Loucy (cell line): ENCODE measurements around the gene VAV3.

Experiments used
- H2AFZ ChIP-seq: fragments of 200-600 bp; sonication (generic); 2 replicates; pipeline ENCODE4 v1.6.0; 2016; ENCODE audit warnings: antibody characterized with exemption, mild to moderate bottlenecking, low read length, moderate library complexity
- H3F3A ChIP-seq: fragments of 200-600 bp; 2 replicates; pipeline ENCODE4 v1.6.0; 2016; ENCODE audit warnings: antibody characterized with exemption, low read depth, mild to moderate bottlenecking
- H3K27me3 ChIP-seq: fragments of 200-600 bp; sonication (generic); 2 replicates; pipeline ENCODE4 v1.6.1; 2014; ENCODE audit warnings: low read length, mild to moderate bottlenecking; ENCODE audit not compliant: insufficient read depth, poor library complexity, severe bottlenecking
- H3K36me3 ChIP-seq: fragments of 200-600 bp; sonication (generic); 2 replicates; pipeline ENCODE4 v1.6.1; 2016; ENCODE audit warnings: low read length; ENCODE audit not compliant: insufficient read depth
- H3K4me1 ChIP-seq: fragments of 200-600 bp; sonication (generic); 2 replicates; pipeline ENCODE4 v1.5.1; 2014; ENCODE audit warnings: low read length, mild to moderate bottlenecking; ENCODE audit not compliant: insufficient read depth, poor library complexity, severe bottlenecking
- H3K4me2 ChIP-seq: fragments of 200-600 bp; sonication (generic); 2 replicates; pipeline ENCODE4 v1.6.0; 2014; ENCODE audit warnings: antibody characterized with exemption, low read length, low read depth, mild to moderate bottlenecking; ENCODE audit not compliant: poor library complexity, severe bottlenecking
- H3K4me3 ChIP-seq: fragments of 200-600 bp; sonication (generic); 2 replicates; pipeline ENCODE4 v1.5.1; 2014; ENCODE audit warnings: low read length, mild to moderate bottlenecking, mixed read lengths; ENCODE audit not compliant: poor library complexity, severe bottlenecking
- H3K79me2 ChIP-seq: fragments of 200-600 bp; sonication (generic); 2 replicates; pipeline ENCODE4 v1.6.1; 2014; ENCODE audit warnings: low read length; ENCODE audit not compliant: insufficient read depth
- H3K9ac ChIP-seq: fragments of 200-600 bp; sonication (generic); 2 replicates; pipeline ENCODE4 v1.6.0; 2014; ENCODE audit warnings: mild to moderate bottlenecking, low read depth, low read length, moderate library complexity; ENCODE audit not compliant: poor library complexity, severe bottlenecking
- H3K9me2 ChIP-seq: fragments of 200-600 bp; sonication (generic); replicated peaks from 2 replicates; pipeline ENCODE4 v1.6.1; 2016; ENCODE audit warnings: low read depth, low read length, mixed read lengths
- H3K9me3 ChIP-seq: fragments of 200-600 bp; sonication (generic); 2 replicates; pipeline ENCODE4 v1.6.1; 2014; ENCODE audit warnings: mild to moderate bottlenecking, antibody characterized with exemption, low read length, low read depth; ENCODE audit not compliant: insufficient read depth
- H4K20me1 ChIP-seq: fragments of 200-600 bp; sonication (generic); 2 replicates; pipeline ENCODE4 v1.6.0; 2014; ENCODE audit warnings: antibody characterized with exemption, low read length, mild to moderate bottlenecking; ENCODE audit not compliant: insufficient read depth, poor library complexity, severe bottlenecking
- CTCF ChIP-seq: fragments of 200-600 bp; sonication (generic); conservative IDR thresholded peaks from 2 replicates; pipeline ENCODE4 v1.5.1; 2014; ENCODE audit warnings: mild to moderate bottlenecking, antibody characterized with exemption, low read length
- EZH2phosphoT487 ChIP-seq: fragments of 200-600 bp; IDR thresholded peaks from 2 replicates; pipeline ENCODE4 v1.6.1; 2018; ENCODE audit warnings: antibody characterized with exemption, mild to moderate bottlenecking, moderate library complexity, borderline replicate concordance

The VAV3 gene

GRCh38 chr1:107659961-107660360, 305.0 kb downstream of the VAV3 start:
- TF ChIP-seq EZH2phosphoT487 = no peak
- no peak for TF ChIP-seq CTCF
- Histone ChIP-seq H3K9ac (no peak overlapping the region), H3K79me2 (no peaks in the 10 kb centered on the region), H3K4me1 (no peaks in the 10 kb centered on the region), H3K9me3 (no peaks in the 10 kb centered on the region), H3K4me2 (no peak overlapping the region), H4K20me1 (no peaks in the 10 kb centered on the region), H3K4me3 (no peak overlapping the region), H3K36me3 (peaks cover 19% of the 10 kb centered on the region; the same call in 1 of the 2 replicates), H2AFZ (no peak overlapping the region), H3K27me3 (no peaks in the 10 kb centered on the region), H3F3A (no peaks in the 10 kb centered on the region), H3K9me2 (no peaks in the 10 kb centered on the region)

- Histone ChIP-seq H3K9me2 (no peaks in the 10 kb centered on the region), H3K9ac (no peak overlapping the region), H3F3A (no peaks in the 10 kb centered on the region), H3K27me3 (no peaks in the 10 kb centered on the region), H4K20me1 (peaks cover 6% of the 10 kb centered on the region), H3K4me1 (peaks cover 6% of the 10 kb centered on the region), H3K4me3 (no peak overlapping the region), H3K9me3 (no peaks in the 10 kb centered on the region), H3K79me2 (no peaks in the 10 kb centered on the region), H3K36me3 (0 out of 2 replicates have a peak, but pooled peaks cover 4% of the 10 kb centered on the region), H3K4me2 (no peak overlapping the region), H2AFZ (no peak overlapping the region)
- no peak for TF ChIP-seq EZH2phosphoT487
- TF ChIP-seq CTCF = no peak
Observed at GRCh38 chr1:107657356-107657755, 307.6 kb downstream of the VAV3 start.

- Histone ChIP-seq H3K4me1 (peaks cover 6% of the 10 kb centered on the region), H3K9me2 (no peaks in the 10 kb centered on the region), H2AFZ (no peak overlapping the region), H3K4me3 (no peak overlapping the region), H3K36me3 (no peaks in the 10 kb centered on the region), H3K27me3 (no peaks in the 10 kb centered on the region), H3K4me2 (no peak overlapping the region), H3K9me3 (no peaks in the 10 kb centered on the region), H3K9ac (no peak overlapping the region), H3K79me2 (no peaks in the 10 kb centered on the region), H3F3A (no peaks in the 10 kb centered on the region), H4K20me1 (peaks cover 6% of the 10 kb centered on the region)
- TF ChIP-seq CTCF (no peak), EZH2phosphoT487 (no peak)
Observed at GRCh38 chr1:107653765-107654164, 311.2 kb downstream of the VAV3 start.
